HepG2 (cell line): Measurements from ENCODE around the gene ILKAP. TPM values are rescaled to one million over a fixed set of nuclear protein-coding genes. Genes with fewer than 3 reads are reported as not detected.

Experiments
- ARNT ChIP-seq: fragments of 450-650 bp; IDR thresholded peaks from 2 replicates; pipeline ENCODE4 v1.6.1; 2017
- ARNTL ChIP-seq: sonication (generic); formaldehyde crosslinking; IDR thresholded peaks from 2 replicates; pipeline ENCODE4 v1.4.0; 2020; ENCODE audit warnings: mild to moderate bottlenecking, missing genetic modification reagents
- FOXA3 ChIP-seq: IDR thresholded peaks from 2 replicates; pipeline ENCODE4 v1.6.1; 2016; ENCODE audit warnings: missing genetic modification reagents, missing compliant biosample characterization
- FOXC1 ChIP-seq: sonication (generic); formaldehyde crosslinking; IDR thresholded peaks from 2 replicates; pipeline ENCODE4 v1.8.0; 2022; ENCODE audit warnings: mild to moderate bottlenecking, missing genetic modification reagents, borderline replicate concordance
- HNRNPL ChIP-seq: fragments of 200-400 bp; formaldehyde crosslinking; IDR thresholded peaks from 2 replicates; pipeline ENCODE4 v1.6.1; 2017; ENCODE audit warnings: mild to moderate bottlenecking, low read depth, low read length
- HNRNPUL1 ChIP-seq: fragments of 200-400 bp; formaldehyde crosslinking; IDR thresholded peaks from 2 replicates; pipeline ENCODE4 v1.6.1; 2017; ENCODE audit warnings: low read depth, mild to moderate bottlenecking, low read length, moderate library complexity
- IRF2 ChIP-seq: IDR thresholded peaks from 2 replicates; pipeline ENCODE4 v1.6.1; 2018; ENCODE audit warnings: missing genetic modification reagents, missing compliant biosample characterization
- KDM3A ChIP-seq: IDR thresholded peaks from 2 replicates; pipeline ENCODE4 v1.6.1; 2018; ENCODE audit warnings: low read depth, missing compliant biosample characterization
- LCORL ChIP-seq, 2 experiments: fragments of 450-650 bp in 1 of 2; sonication (generic) in 1 of 2; formaldehyde crosslinking in 1 of 2; IDR thresholded peaks; 2 replicates each; pipeline versions ENCODE4 v1.5.0 to v1.6.1; 2017 to 2020; ENCODE audit warnings: antibody characterized with exemption in 1 of 2, missing genetic modification reagents in 1 of 2
- MEF2D ChIP-seq: sonication (generic); formaldehyde crosslinking; IDR thresholded peaks from 2 replicates; pipeline ENCODE4 v1.5.1; 2020; ENCODE audit warnings: mild to moderate bottlenecking, missing genetic modification reagents
- PPARG ChIP-seq: conservative IDR thresholded peaks from 2 replicates; pipeline ENCODE4 v1.6.1; 2016; ENCODE audit warnings: missing biosample characterization, missing genetic modification reagents
- REL ChIP-seq: sonication (generic); formaldehyde crosslinking; conservative IDR thresholded peaks from 2 replicates; pipeline ENCODE4 v1.8.0; 2022; ENCODE audit warnings: mild to moderate bottlenecking, missing genetic modification reagents, moderate library complexity
- RFX5 ChIP-seq: IDR thresholded peaks from 2 replicates; pipeline ENCODE4 v1.6.1; 2011; ENCODE audit warnings: low read depth, low read length, improper control_type of control experiment
- SMAD9 ChIP-seq: sonication (generic); formaldehyde crosslinking; IDR thresholded peaks from 2 replicates; pipeline ENCODE4 v1.5.1; 2020; ENCODE audit warnings: mild to moderate bottlenecking, missing genetic modification reagents
- SMARCE1 ChIP-seq: fragments of 450-650 bp; IDR thresholded peaks from 2 replicates; pipeline ENCODE4 v1.6.1; 2017; ENCODE audit warnings: borderline replicate concordance
- SMC3 ChIP-seq: IDR thresholded peaks from 2 replicates; pipeline ENCODE4 v1.6.1; 2011; ENCODE audit warnings: low read length, improper control_type of control experiment
- ZFP36L2 ChIP-seq: sonication (generic); formaldehyde crosslinking; IDR thresholded peaks from 2 replicates; pipeline ENCODE4 v1.4.0; 2020; ENCODE audit warnings: missing genetic modification reagents
- ZNF230 ChIP-seq: sonication (generic); formaldehyde crosslinking; IDR thresholded peaks from 2 replicates; pipeline ENCODE4 v1.4.0; 2020; ENCODE audit warnings: mild to moderate bottlenecking, missing genetic modification reagents
- ZNF232 ChIP-seq: sonication (generic); formaldehyde crosslinking; IDR thresholded peaks from 2 replicates; pipeline ENCODE4 v1.4.0; 2020; ENCODE audit warnings: missing genetic modification reagents, borderline replicate concordance
- ZNF775 ChIP-seq: sonication (generic); formaldehyde crosslinking; IDR thresholded peaks from 2 replicates; pipeline ENCODE4 v1.4.0; 2020; ENCODE audit warnings: missing genetic modification reagents, mild to moderate bottlenecking, moderate library complexity, borderline replicate concordance
- ZNF781 ChIP-seq: sonication (generic); formaldehyde crosslinking; IDR thresholded peaks from 2 replicates; pipeline ENCODE4 v1.5.1; 2020; ENCODE audit warnings: borderline replicate concordance, mild to moderate bottlenecking, missing genetic modification reagents; ENCODE audit errors: not compliant biosample characterization
- ZNF816 ChIP-seq: sonication (generic); formaldehyde crosslinking; IDR thresholded peaks from 2 replicates; pipeline ENCODE4 v1.8.0; 2022; ENCODE audit warnings: missing genetic modification reagents, mild to moderate bottlenecking, borderline replicate concordance
- polyA plus RNA-seq, 8 experiments: library from polyadenylated mRNA; depleted of rRNA in 3 of 8; stranded (reverse) in 7 of 8; unstranded in 1 of 8; fragments of >200 nt; fragmentation: Illumina TruSeq in 4 of 8; extraction: Trizol in 4 of 8; gene quantifications; 2 replicates each; pipeline versions ENCODE4 v1.2.1 to v1.2.3, GENCODE V29; 2011 to 2016; ENCODE audit warnings: low read depth in 4 of 8, missing spikeins in 1 of 8, mixed read lengths in 1 of 8; ENCODE audit not compliant: insufficient read depth in 1 of 8
- total RNA-seq, 5 experiments: library from RNA; depleted of rRNA; stranded (reverse); fragments of >200 nt; fragmentation: Illumina TruSeq; extraction: Trizol; gene quantifications; 2 replicates each; pipeline ENCODE4 v1.2.3, GENCODE V29; 2016; ENCODE audit warnings: low read depth in 1 of 5
- TF ChIP-seq, protein P1 (sequence below): IDR thresholded peaks from 2 replicates; pipeline ENCODE4 v1.6.1; 2016
- TF ChIP-seq, protein P2 (sequence below): sonication (generic); formaldehyde crosslinking; IDR thresholded peaks from 2 replicates; pipeline ENCODE4 v1.5.0; 2020; ENCODE audit warnings: missing genetic modification reagents
- TF ChIP-seq, protein P3 (sequence below): sonication (generic); formaldehyde crosslinking; IDR thresholded peaks from 2 replicates; pipeline ENCODE4 v1.5.1; 2020; ENCODE audit warnings: mild to moderate bottlenecking, missing genetic modification reagents, moderate library complexity
- TF ChIP-seq, protein P4 (sequence below): sonication (generic); formaldehyde crosslinking; IDR thresholded peaks from 2 replicates; pipeline ENCODE4 v1.4.0; 2020; ENCODE audit warnings: low read depth, mild to moderate bottlenecking, missing genetic modification reagents

ILKAP gene
- total and polyA plus RNA-seq, 2 of the 13 experiments (the other 11 are each of a cell fraction or from before 2014, with no cell fraction given): 29.6 to 33.1 TPM

DNA sequence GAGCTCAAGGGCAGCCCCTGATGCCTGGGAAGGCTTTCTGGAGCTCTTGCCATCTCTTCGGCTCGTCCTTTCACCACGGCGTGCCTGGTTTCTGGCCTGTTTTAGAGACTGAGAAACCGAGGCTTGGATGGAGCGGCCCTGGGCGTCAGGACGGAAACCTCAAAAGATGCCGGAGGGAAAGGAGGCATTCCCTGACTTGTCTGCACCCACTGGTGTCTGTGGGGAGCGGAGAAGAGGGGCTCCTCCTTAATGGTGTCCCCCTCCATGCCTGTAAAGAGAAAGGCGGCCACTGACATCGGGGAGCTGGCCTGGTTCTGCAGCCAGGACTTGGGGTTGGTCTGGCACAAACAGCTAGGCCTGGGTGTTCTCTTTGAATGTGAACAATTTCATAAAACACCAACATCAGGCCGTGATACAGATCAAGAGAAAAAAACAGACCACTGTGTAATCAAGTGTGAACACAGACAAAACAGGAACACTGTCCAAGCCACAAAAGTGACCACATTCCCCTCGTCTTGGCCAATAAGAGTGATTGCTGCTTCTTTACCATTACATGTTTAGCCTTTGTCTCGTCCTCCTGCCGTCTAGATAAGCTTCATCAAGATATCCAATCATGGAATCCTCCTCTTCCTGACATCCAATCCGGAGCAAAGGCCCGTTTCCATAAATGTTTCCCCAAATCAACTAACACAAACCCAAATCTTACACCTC is 633 bp upstream of the ILKAP start (continued):
- no peak for TF ChIP-seq LCORL (IDR thresholded peaks at IDR 0.05)
- TF ChIP-seq LCORL (CRISPR knock-in tag; IDR thresholded peaks at IDR 0.05): no peak
- TF ChIP-seq MEF2D (CRISPR knock-in tag): no peak
- no peak for TF ChIP-seq ZNF816 (CRISPR knock-in tag)
- no peak for TF ChIP-seq ARNTL (CRISPR knock-in tag)
- TF ChIP-seq SMC3: no peak
- no peak for TF ChIP-seq SMARCE1
- TF ChIP-seq ZNF230 (CRISPR knock-in tag): no peak
- no peak for TF ChIP-seq RFX5
- TF ChIP-seq ARNT: no peak
- no peak for TF ChIP-seq PPARG
- TF ChIP-seq ZNF232: no peak
- TF ChIP-seq, protein P1, sequence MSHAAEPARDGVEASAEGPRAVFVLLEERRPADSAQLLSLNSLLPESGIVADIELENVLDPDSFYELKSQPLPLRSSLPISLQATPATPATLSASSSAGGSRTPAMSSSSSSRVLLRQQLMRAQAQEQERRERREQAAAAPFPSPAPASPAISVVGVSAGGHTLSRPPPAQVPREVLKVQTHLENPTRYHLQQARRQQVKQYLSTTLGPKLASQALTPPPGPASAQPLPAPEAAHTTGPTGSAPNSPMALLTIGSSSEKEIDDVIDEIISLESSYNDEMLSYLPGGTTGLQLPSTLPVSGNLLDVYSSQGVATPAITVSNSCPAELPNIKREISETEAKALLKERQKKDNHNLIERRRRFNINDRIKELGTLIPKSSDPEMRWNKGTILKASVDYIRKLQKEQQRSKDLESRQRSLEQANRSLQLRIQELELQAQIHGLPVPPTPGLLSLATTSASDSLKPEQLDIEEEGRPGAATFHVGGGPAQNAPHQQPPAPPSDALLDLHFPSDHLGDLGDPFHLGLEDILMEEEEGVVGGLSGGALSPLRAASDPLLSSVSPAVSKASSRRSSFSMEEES (CRISPR knock-in tag): no peak
- no peak for TF ChIP-seq HNRNPUL1
- TF ChIP-seq ZFP36L2 (CRISPR knock-in tag): no peak
- TF ChIP-seq REL: no peak
- no peak for TF ChIP-seq KDM3A
- no peak for TF ChIP-seq HNRNPL
- TF ChIP-seq, protein P2, sequence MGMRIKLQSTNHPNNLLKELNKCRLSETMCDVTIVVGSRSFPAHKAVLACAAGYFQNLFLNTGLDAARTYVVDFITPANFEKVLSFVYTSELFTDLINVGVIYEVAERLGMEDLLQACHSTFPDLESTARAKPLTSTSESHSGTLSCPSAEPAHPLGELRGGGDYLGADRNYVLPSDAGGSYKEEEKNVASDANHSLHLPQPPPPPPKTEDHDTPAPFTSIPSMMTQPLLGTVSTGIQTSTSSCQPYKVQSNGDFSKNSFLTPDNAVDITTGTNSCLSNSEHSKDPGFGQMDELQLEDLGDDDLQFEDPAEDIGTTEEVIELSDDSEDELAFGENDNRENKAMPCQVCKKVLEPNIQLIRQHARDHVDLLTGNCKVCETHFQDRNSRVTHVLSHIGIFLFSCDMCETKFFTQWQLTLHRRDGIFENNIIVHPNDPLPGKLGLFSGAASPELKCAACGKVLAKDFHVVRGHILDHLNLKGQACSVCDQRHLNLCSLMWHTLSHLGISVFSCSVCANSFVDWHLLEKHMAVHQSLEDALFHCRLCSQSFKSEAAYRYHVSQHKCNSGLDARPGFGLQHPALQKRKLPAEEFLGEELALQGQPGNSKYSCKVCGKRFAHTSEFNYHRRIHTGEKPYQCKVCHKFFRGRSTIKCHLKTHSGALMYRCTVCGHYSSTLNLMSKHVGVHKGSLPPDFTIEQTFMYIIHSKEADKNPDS (CRISPR knock-in tag): no peak
- no peak for TF ChIP-seq IRF2 (CRISPR knock-in tag)
- TF ChIP-seq SMAD9 (CRISPR knock-in tag): no peak
- no peak for TF ChIP-seq ZNF781
- no peak for TF ChIP-seq ZNF775 (CRISPR knock-in tag)
- TF ChIP-seq, protein P3, sequence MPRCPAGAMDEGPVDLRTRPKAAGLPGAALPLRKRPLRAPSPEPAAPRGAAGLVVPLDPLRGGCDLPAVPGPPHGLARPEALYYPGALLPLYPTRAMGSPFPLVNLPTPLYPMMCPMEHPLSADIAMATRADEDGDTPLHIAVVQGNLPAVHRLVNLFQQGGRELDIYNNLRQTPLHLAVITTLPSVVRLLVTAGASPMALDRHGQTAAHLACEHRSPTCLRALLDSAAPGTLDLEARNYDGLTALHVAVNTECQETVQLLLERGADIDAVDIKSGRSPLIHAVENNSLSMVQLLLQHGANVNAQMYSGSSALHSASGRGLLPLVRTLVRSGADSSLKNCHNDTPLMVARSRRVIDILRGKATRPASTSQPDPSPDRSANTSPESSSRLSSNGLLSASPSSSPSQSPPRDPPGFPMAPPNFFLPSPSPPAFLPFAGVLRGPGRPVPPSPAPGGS (CRISPR knock-in tag): no peak
- TF ChIP-seq, protein P4, sequence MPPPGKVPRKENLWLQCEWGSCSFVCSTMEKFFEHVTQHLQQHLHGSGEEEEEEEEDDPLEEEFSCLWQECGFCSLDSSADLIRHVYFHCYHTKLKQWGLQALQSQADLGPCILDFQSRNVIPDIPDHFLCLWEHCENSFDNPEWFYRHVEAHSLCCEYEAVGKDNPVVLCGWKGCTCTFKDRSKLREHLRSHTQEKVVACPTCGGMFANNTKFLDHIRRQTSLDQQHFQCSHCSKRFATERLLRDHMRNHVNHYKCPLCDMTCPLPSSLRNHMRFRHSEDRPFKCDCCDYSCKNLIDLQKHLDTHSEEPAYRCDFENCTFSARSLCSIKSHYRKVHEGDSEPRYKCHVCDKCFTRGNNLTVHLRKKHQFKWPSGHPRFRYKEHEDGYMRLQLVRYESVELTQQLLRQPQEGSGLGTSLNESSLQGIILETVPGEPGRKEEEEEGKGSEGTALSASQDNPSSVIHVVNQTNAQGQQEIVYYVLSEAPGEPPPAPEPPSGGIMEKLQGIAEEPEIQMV (CRISPR knock-in tag): no peak; the same call in 1 of the 2 replicates
- no peak for TF ChIP-seq FOXC1 (CRISPR knock-in tag)
- no peak for TF ChIP-seq FOXA3 (CRISPR knock-in tag)
